A673 (cell line): Measurements from ENCODE around the gene TTC12.

ENCODE experiments used
- CTCF ChIP-seq: fragments of 300-800, 200-600 bp; sonication (generic); conservative IDR thresholded peaks from 2 replicates; pipeline ENCODE4 v1.5.1; 2017; ENCODE audit warnings: low read depth, mild to moderate bottlenecking, antibody characterized with exemption, low read length, moderate library complexity, mixed read lengths
- EZH2 ChIP-seq: fragments of 200-600 bp; sonication (generic); IDR thresholded peaks from 2 replicates; pipeline ENCODE4 v1.6.1; 2017; ENCODE audit warnings: borderline replicate concordance, low read depth, mild to moderate bottlenecking, mixed read lengths, antibody characterized with exemption, low read length; ENCODE audit not compliant: poor library complexity, severe bottlenecking

- no peak for TF ChIP-seq CTCF
- TF ChIP-seq EZH2: no peak
Measured at GRCh38 chr11:113269096-113269495, 45.3 kb upstream of the TTC12 start.
